Mucosa of descending colon (tissue), 3 donors: ENCODE data around the gene RBM34. TPM values are rescaled to one million over a fixed set of nuclear protein-coding genes. Genes with fewer than 3 reads are reported as not detected.

ENCODE experiments used
- ATAC-seq: fragments of 200-7000 bp; cut with Tn5 transposase; one replicate; pipeline ENCODE4 v1.9.1; 2020; ENCODE audit warnings: mild to moderate bottlenecking, moderate library complexity
- DNase-seq, 3 donors: peaks; one replicate each; pipeline ENCODE4 v3.0.0-alpha.2; 2020
- H3K36me3 ChIP-seq: fragments of 200-600 bp; one replicate; pipeline ENCODE4 v1.8.0; 2021; ENCODE audit warnings: low read depth, mild to moderate bottlenecking
- H3K4me1 ChIP-seq: fragments of 200-600 bp; one replicate; pipeline ENCODE4 v1.8.0; 2021; ENCODE audit warnings: low read depth, mild to moderate bottlenecking
- H3K4me3 ChIP-seq: fragments of 200-600 bp; one replicate; pipeline ENCODE4 v1.8.0; 2021; ENCODE audit warnings: mild to moderate bottlenecking
- H3K9me3 ChIP-seq: fragments of 200-600 bp; one replicate; pipeline ENCODE4 v1.8.0; 2021; ENCODE audit warnings: mild to moderate bottlenecking
- intact Hi-C, 2 donors: fragments of 100-400 bp; cut with DNase I in 1 of 2; cut with micrococcal nuclease in 1 of 2; formaldehyde crosslinking; loops; one replicate each; pipeline versions ENCODE4 v1.11.0 to v1.11.1; 2022; cut with DNase I, micrococcal nuclease
- total RNA-seq, 3 donors: library from RNA; stranded (reverse); fragmentation: NEBNext Ultra II Directional in 2 of 3; extraction: Animal tissue kit (Norgen Biotek cat#: 25700) in 2 of 3; gene quantifications; one replicate each; pipeline versions ENCODE4 v1.2.1 to v1.2.4, GENCODE V29; 2021 to 2023
- TF ChIP-seq, protein P1 (sequence below): fragments of 200-600 bp; IDR thresholded peaks from one replicate; pipeline ENCODE4 v1.8.0; 2022; ENCODE audit warnings: antibody characterized with exemption, mild to moderate bottlenecking
- donor health status: DM: no; HTN: no; CAD: no; lungs with moderate emphysema.
- donor health status: DM: no; HTN: no; CAD: no.
- donor health status: DM: no; HTN: yes; CAD: no.

RBM34 gene
- total RNA-seq, 3 donors from 2014 or later: 54.7 to 58.5 (median 55.3) TPM

- intact Hi-C loops: no loop called here
- TF ChIP-seq, protein P1, sequence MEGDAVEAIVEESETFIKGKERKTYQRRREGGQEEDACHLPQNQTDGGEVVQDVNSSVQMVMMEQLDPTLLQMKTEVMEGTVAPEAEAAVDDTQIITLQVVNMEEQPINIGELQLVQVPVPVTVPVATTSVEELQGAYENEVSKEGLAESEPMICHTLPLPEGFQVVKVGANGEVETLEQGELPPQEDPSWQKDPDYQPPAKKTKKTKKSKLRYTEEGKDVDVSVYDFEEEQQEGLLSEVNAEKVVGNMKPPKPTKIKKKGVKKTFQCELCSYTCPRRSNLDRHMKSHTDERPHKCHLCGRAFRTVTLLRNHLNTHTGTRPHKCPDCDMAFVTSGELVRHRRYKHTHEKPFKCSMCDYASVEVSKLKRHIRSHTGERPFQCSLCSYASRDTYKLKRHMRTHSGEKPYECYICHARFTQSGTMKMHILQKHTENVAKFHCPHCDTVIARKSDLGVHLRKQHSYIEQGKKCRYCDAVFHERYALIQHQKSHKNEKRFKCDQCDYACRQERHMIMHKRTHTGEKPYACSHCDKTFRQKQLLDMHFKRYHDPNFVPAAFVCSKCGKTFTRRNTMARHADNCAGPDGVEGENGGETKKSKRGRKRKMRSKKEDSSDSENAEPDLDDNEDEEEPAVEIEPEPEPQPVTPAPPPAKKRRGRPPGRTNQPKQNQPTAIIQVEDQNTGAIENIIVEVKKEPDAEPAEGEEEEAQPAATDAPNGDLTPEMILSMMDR: no peak
- peaks cover 21% of the 10 kb centered on the region for H3K4me1 ChIP-seq
- H3K36me3 ChIP-seq: peaks cover under 1% of the 10 kb centered on the region
- no peak for ATAC-seq
- no peak overlapping the region for H3K4me3 ChIP-seq
- DNase-seq: no peak
- H3K9me3 ChIP-seq: no peaks in the 10 kb centered on the region
These were observed 2.4 kb downstream of the RBM34 start for GRCh38 chr1:235158680-235159079.

GRCh38 chr1:235157150-235157549 is 3.9 kb downstream of the RBM34 start:
- peaks cover 7% of the 10 kb centered on the region for H3K36me3 ChIP-seq
- intact Hi-C loops: no loop called here
- ATAC-seq (no peak), DNase-seq (no peak)
- no peaks in the 10 kb centered on the region for H3K9me3 ChIP-seq
- TF ChIP-seq, protein P1: no peak
- H3K4me3 ChIP-seq: no peak overlapping the region
- H3K4me1 ChIP-seq: peaks cover 21% of the 10 kb centered on the region

DNA sequence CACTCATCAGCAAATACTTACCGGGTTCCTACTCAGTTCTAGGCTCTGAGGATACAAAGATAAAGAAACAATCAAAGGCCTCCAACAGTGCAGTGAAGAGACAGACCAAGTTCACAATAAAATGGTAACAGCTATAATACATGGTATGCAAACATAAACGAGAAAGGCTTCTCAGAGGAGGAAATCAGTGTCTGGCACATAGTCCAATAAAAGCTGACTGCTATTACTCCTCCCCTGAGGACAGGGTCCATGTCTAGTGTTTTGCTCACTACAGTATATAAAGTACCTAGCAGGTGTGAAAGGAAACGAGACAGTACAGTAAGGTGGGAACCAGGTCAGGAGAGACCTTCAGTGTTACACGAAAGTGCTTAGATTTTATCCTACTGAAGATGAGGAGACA is 4.3 kb downstream of the RBM34 start:
- TF ChIP-seq, protein P1: no peak
- Histone ChIP-seq H3K4me1 (peaks cover 21% of the 10 kb centered on the region), H3K36me3 (peaks cover 7% of the 10 kb centered on the region), H3K9me3 (no peaks in the 10 kb centered on the region), H3K4me3 (no peak overlapping the region)
- peak in 1 of 3 donors; percentile 42 for DNase-seq
- ATAC-seq: peak; percentile 81
- intact Hi-C loops: no loop called here

GRCh38 chr1:235156265-235156664 is 4.8 kb downstream of the RBM34 start:
- H3K9me3 ChIP-seq: no peaks in the 10 kb centered on the region
- intact Hi-C loops: no loop called here
- peaks cover 21% of the 10 kb centered on the region for H3K4me1 ChIP-seq
- TF ChIP-seq, protein P1: no peak
- peaks cover 7% of the 10 kb centered on the region for H3K36me3 ChIP-seq
- DNase-seq: no peak
- no peak overlapping the region for H3K4me3 ChIP-seq
- ATAC-seq: no peak

DNA sequence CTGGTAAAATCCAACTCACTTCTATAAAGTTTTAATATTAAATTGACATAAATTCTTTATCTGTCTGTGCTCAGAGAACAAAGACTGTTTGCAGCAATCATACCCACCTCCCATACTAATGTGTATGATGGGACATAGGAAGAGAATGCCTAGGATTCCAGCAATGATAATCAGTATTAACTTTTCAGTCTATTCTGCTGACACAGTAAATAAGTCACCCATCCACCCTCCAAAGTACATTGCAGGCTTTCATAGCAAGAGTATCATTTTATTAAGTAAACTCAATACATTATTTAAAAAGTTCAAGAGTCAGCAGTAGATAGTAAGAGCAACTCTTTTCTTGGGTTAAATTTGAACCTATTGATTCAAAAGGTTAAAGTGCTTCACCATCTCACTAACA is 8.8 kb downstream of the RBM34 start:
- no peak for ATAC-seq
- H3K9me3 ChIP-seq: no peaks in the 10 kb centered on the region
- DNase-seq: no peak
- peaks cover 13% of the 10 kb centered on the region for H3K4me1 ChIP-seq
- peaks cover 7% of the 10 kb centered on the region for H3K36me3 ChIP-seq
- no peak overlapping the region for H3K4me3 ChIP-seq
- intact Hi-C loops: no loop called here
- TF ChIP-seq, protein P1: no peak

- no peak for ATAC-seq
- H3K36me3 ChIP-seq: peaks cover 7% of the 10 kb centered on the region
- intact Hi-C loops: no loop called here
- no peak for DNase-seq
- H3K4me3 ChIP-seq: no peak overlapping the region
- TF ChIP-seq, protein P1: no peak
- H3K4me1 ChIP-seq: peaks cover 2% of the 10 kb centered on the region
- no peaks in the 10 kb centered on the region for H3K9me3 ChIP-seq
These were observed 10.0 kb downstream of the RBM34 start for GRCh38 chr1:235151033-235151432.
